ENCODE measurements around the gene GRP. TPM values are rescaled to one million over a fixed set of nuclear protein-coding genes. Genes with fewer than 3 reads are reported as not detected.
"Not testable (repeated sequence)": the region's sequence is repeated elsewhere in the genome, so short reads cannot be mapped to it uniquely, and the experiment has no call there.

GRP gene
- total RNA-seq, 1 donor from 2014 or later: not detected

DNA sequence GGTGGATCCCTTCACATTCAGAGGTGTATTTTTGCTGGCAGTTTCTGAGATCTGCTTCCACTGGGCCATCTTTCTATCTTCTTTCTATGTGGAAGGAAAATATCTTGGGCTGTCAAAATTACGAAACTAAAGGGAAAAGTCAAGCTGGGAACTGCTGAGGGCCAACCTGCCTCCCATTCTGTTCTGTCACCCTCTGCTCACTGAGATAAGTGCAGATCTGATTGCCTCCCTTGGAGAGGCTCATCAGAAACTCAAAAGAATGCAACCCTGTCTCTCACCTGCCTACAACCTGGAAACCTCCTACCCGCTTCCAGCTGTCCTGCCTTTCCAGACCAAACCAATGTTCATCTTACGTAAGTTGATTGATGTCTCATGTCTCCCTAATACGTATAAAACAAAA, 26.8 kb downstream of the GRP start:
- intact Hi-C loops (cut with micrococcal nuclease): loop anchor here (10.0 kb wide), 1 partner anchor 1168 kb away; no protein-coding TSS in a partner anchor
- H3K4me1 Mint-ChIP-seq: no peaks in the 10 kb centered on the region
- DNase-seq (no peak), ATAC-seq (ENCODE audit: low read depth) (no peak)
- POLR2A ChIA-PET: no interaction called here
- no peak overlapping the region for H3K27ac Mint-ChIP-seq
- H3K36me3 Mint-ChIP-seq (ENCODE audit: low read depth): no peaks in the 10 kb centered on the region
- CTCF ChIA-PET: no interaction called here
- no peak overlapping the region for H3K4me3 Mint-ChIP-seq
- H3K9me3 Mint-ChIP-seq: no peaks in the 10 kb centered on the region
- TF ChIP-seq, protein P1, sequence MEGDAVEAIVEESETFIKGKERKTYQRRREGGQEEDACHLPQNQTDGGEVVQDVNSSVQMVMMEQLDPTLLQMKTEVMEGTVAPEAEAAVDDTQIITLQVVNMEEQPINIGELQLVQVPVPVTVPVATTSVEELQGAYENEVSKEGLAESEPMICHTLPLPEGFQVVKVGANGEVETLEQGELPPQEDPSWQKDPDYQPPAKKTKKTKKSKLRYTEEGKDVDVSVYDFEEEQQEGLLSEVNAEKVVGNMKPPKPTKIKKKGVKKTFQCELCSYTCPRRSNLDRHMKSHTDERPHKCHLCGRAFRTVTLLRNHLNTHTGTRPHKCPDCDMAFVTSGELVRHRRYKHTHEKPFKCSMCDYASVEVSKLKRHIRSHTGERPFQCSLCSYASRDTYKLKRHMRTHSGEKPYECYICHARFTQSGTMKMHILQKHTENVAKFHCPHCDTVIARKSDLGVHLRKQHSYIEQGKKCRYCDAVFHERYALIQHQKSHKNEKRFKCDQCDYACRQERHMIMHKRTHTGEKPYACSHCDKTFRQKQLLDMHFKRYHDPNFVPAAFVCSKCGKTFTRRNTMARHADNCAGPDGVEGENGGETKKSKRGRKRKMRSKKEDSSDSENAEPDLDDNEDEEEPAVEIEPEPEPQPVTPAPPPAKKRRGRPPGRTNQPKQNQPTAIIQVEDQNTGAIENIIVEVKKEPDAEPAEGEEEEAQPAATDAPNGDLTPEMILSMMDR (IDR thresholded peaks at IDR 0.05): no peak
- peaks cover 28% of the 10 kb centered on the region for H3K27me3 Mint-ChIP-seq

DNA sequence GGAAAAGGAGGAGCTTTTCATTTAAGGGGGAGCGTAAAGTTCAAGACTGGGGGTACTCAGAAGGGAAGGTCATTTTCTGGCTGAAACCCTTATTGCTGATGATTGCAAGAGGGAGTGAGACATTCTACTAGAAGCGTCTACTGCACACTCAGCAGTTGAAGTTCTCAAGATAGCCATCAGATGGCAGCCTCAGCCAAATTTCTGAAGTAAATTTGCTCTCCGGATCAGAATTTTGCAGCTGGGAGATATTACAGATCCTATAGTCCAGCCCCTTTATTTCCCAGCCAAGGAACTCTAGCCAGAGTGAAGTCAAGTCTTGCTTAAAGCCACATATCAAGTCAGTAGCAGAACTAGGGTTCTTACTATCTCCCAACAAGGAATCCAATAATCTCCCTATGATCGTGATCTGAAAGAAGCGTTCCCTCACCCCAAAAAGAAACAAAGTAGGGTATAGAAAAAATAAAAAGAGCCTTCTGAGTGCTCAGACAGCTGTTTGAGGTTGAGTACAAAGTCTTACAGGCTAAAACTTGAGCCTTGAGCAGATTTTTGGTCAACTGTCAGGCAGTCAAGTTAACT, 29.3 kb downstream of the GRP start:
- H3K9me3 Mint-ChIP-seq: no peaks in the 10 kb centered on the region
- POLR2A ChIA-PET: interaction anchor here (0.7 kb wide), 1 partner anchor 228 kb away, joined by 8 read pairs; no protein-coding TSS in a partner anchor
- ATAC-seq (ENCODE audit: low read depth) (peak; percentile 49), DNase-seq (no peak)
- H3K4me3 Mint-ChIP-seq: no peak overlapping the region
- intact Hi-C loops (cut with micrococcal nuclease): loop anchor here (1.0 to 10.0 kb wide), 3 partner anchors 150 to 1300 kb away; no protein-coding TSS in a partner anchor
- CTCF ChIA-PET: interaction anchor here (1.2 to 4.4 kb wide), 6 partner anchors 14 to 574 kb away, joined by 3 to 60 read pairs (median 4); no protein-coding TSS in a partner anchor
- H3K27me3 Mint-ChIP-seq: peaks cover 37% of the 10 kb centered on the region
- TF ChIP-seq, protein P1 (IDR thresholded peaks at IDR 0.05): no peak
- H3K4me1 Mint-ChIP-seq: no peaks in the 10 kb centered on the region
- no peak overlapping the region for H3K27ac Mint-ChIP-seq
- H3K36me3 Mint-ChIP-seq (ENCODE audit: low read depth): no peaks in the 10 kb centered on the region

DNA sequence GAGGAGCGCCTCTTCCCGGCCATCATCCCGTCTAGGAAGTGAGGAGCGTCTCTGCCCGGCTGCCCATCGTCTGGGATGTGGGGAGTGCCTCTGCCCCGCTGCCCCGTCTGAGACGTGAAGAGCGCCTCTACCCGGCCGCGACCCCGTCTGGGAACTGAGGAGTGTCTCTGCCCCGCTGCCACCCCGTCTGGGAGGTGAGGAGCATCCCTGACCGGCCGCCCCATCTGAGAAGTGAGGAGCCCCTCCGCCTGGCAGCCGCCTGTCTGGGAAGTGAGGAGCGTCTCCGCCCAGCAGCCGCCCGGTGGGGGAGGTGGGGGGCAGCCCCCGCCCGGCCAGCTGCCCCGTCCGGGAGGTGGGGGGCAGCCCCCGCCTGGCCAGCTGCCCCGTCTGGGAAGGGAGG, 35.5 kb downstream of the GRP start:
- H3K4me1 Mint-ChIP-seq; H3K36me3 Mint-ChIP-seq (ENCODE audit: low read depth); CTCF ChIA-PET; POLR2A ChIA-PET; ATAC-seq (ENCODE audit: low read depth); H3K4me3 Mint-ChIP-seq; H3K9me3 Mint-ChIP-seq; DNase-seq; intact Hi-C loops (cut with micrococcal nuclease); H3K27ac Mint-ChIP-seq: not testable (repeated sequence)
- H3K27me3 Mint-ChIP-seq: peaks cover 27% of the 10 kb centered on the region

DNA sequence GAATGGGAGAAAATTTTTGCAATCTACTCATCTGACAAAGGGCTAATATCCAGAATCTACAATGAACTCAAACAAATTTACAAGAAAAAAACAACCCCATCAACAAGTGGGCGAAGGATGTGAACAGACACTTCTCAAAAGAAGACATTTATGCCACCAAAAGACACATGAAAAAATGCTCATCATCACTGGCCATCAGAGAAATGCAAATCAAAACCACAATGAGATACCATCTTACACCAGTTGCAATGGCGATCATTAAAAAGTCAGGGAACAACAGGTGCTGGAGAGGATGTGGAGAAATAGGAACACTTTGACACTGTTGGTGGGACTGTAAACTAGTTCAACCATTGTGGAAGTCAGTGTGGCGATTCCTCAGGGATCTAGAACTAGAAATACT, 41.9 kb downstream of the GRP start:
- H3K4me3 Mint-ChIP-seq; DNase-seq; intact Hi-C loops (cut with micrococcal nuclease); H3K36me3 Mint-ChIP-seq (ENCODE audit: low read depth); H3K9me3 Mint-ChIP-seq; POLR2A ChIA-PET; ATAC-seq (ENCODE audit: low read depth); H3K27ac Mint-ChIP-seq; CTCF ChIA-PET: not testable (repeated sequence)
- Mint-ChIP-seq H3K4me1 (peaks cover 19% of the 10 kb centered on the region), H3K27me3 (peaks cover 47% of the 10 kb centered on the region)

DNA sequence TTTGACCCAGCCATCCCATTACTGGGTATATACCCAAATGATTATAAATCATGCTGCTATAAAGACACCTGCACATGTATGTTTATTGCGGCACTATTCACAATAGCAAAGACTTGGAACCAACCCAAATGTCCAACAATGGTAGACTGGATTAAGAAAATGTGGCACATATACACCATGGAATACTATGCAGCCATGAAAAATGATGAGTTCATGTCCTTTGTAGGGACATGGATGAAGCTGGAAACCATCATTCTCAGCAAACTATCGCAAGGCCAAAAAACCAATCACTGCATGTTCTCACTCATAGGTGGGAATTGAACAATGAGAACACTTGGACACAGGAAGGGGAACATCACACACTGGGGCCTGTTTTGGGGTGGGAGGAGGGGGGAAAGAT, 42.3 kb downstream of the GRP start:
- H3K4me3 Mint-ChIP-seq; intact Hi-C loops (cut with micrococcal nuclease); ATAC-seq (ENCODE audit: low read depth); CTCF ChIA-PET; H3K9me3 Mint-ChIP-seq; H3K27ac Mint-ChIP-seq; DNase-seq; POLR2A ChIA-PET; H3K36me3 Mint-ChIP-seq (ENCODE audit: low read depth): not testable (repeated sequence)
- Mint-ChIP-seq H3K4me1 (peaks cover 20% of the 10 kb centered on the region), H3K27me3 (peaks cover 50% of the 10 kb centered on the region)

DNA sequence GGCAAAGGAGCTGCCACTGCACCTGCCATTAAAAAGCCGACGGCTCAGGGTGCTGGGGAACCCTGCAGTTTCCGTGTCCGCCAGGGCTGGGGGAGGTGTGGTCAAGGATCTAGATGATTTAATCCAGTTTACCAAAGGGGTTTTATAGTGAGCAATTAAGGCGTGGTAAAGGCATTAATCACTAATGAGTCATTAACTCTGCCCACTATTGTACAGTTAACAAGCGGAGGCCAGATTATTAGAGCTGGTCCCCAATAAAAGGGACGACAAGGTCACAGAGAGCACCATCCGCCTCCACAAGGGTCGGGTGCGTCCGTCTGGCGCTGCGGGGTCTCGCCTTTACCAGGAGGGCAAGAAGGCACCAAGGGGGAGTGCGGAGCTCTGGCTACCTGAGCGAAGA, 43.7 kb downstream of the GRP start:
- POLR2A ChIA-PET: no interaction called here
- ATAC-seq (ENCODE audit: low read depth) (no peak), DNase-seq (no peak)
- peaks cover 63% of the 10 kb centered on the region for H3K27me3 Mint-ChIP-seq
- peaks cover 30% of the 10 kb centered on the region for H3K4me1 Mint-ChIP-seq
- H3K9me3 Mint-ChIP-seq: peaks cover 6% of the 10 kb centered on the region
- no peaks in the 10 kb centered on the region for H3K36me3 Mint-ChIP-seq (ENCODE audit: low read depth)
- TF ChIP-seq, protein P1 (IDR thresholded peaks at IDR 0.05): no peak
- intact Hi-C loops (cut with micrococcal nuclease): no loop called here
- CTCF ChIA-PET: no interaction called here
- no peak overlapping the region for H3K4me3 Mint-ChIP-seq
- H3K27ac Mint-ChIP-seq: no peak overlapping the region
